GM18499 (cell line): ENCODE results near the gene ZNF30.
"Not testable (repeated sequence)": the region's sequence is repeated elsewhere in the genome, so short reads cannot be mapped to it uniquely, and the experiment has no call there.

ENCODE experiments used
- ATAC-seq: cut with Tn5 transposase; IDR thresholded peaks from one replicate; pipeline ENCODE4 v1.9.1; 2021; ENCODE audit warnings: moderate number of reproducible peaks; ENCODE audit not compliant: insufficient read depth, unreplicated experiment

Gene ZNF30

GRCh38 chr19:34926685-34927375, at the start of gene ZNF30:
TSS of gene ZNF30 (plus strand) at chr19:34926903. CDS start at chr19:34929948, 3,045 bp downstream.
- ATAC-seq: no peak

GRCh38 chr19:34879563-34879962, 47.1 kb upstream of the ZNF30 start:
- no peak for ATAC-seq

GRCh38 chr19:34880034-34880433, 46.7 kb upstream of the ZNF30 start:
- no peak for ATAC-seq

GRCh38 chr19:34881982-34882381, 44.7 kb upstream of the ZNF30 start:
- ATAC-seq: no peak

- no peak for ATAC-seq
These were observed 38.6 kb upstream of the ZNF30 start for GRCh38 chr19:34888091-34888490.

- ATAC-seq: no peak
These were observed 26.5 kb upstream of the ZNF30 start for GRCh38 chr19:34900245-34900644.

- ATAC-seq: no peak
These were observed 21.8 kb upstream of the ZNF30 start for GRCh38 chr19:34904664-34905527.

GRCh38 chr19:34910770-34911169, 15.9 kb upstream of the ZNF30 start:
- no peak for ATAC-seq

- ATAC-seq: not testable (repeated sequence)
These were observed 9.6 kb upstream of the ZNF30 start for GRCh38 chr19:34917144-34917543.

- ATAC-seq: no peak
These were observed 8.5 kb upstream of the ZNF30 start for GRCh38 chr19:34918190-34918589.

GRCh38 chr19:34920090-34920786, 6.5 kb upstream of the ZNF30 start:
- ATAC-seq: not testable (repeated sequence)

- ATAC-seq: no peak
These were observed 1.3 kb upstream of the ZNF30 start for GRCh38 chr19:34925278-34925855.

- no peak for ATAC-seq
These were observed 380 bp upstream of the ZNF30 start for GRCh38 chr19:34926361-34926684.

GRCh38 chr19:34932494-34932893, 5.8 kb downstream of the ZNF30 start:
- ATAC-seq: no peak

- no peak for ATAC-seq
These were observed 9.5 kb downstream of the ZNF30 start for GRCh38 chr19:34936184-34936583.

GRCh38 chr19:34938886-34939285, 12.2 kb downstream of the ZNF30 start:
- no peak for ATAC-seq

- ATAC-seq: no peak
These were observed 17.3 kb downstream of the ZNF30 start for GRCh38 chr19:34943861-34944573.

- ATAC-seq: no peak
These were observed 26.4 kb downstream of the ZNF30 start for GRCh38 chr19:34953092-34953491.

GRCh38 chr19:34957830-34958751, 31.4 kb downstream of the ZNF30 start:
- ATAC-seq: no peak
